Measurements from ENCODE around the gene INS.

INS gene

DNA sequence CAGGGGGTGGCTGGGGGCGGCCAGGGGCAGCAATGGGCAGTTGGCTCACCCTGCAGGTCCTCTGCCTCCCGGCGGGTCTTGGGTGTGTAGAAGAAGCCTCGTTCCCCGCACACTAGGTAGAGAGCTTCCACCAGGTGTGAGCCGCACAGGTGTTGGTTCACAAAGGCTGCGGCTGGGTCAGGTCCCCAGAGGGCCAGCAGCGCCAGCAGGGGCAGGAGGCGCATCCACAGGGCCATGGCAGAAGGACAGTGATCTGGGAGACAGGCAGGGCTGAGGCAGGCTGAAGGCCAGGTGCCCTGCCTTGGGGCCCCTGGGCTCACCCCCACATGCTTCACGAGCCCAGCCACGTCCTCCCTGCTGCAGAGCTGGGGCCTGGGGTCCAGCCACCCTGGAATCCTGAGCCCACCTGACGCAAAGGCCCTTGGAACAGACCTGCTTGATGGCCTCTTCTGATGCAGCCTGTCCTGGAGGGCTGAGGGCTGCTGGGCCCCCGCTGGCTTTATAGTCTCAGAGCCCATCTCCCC is at the start of gene INS:
Gene INS (minus strand): TSS at position 474 of the 524 bp plus-strand sequence. CDS start 238 bp downstream, at position 236.
- DNase-seq = no peak

DNA sequence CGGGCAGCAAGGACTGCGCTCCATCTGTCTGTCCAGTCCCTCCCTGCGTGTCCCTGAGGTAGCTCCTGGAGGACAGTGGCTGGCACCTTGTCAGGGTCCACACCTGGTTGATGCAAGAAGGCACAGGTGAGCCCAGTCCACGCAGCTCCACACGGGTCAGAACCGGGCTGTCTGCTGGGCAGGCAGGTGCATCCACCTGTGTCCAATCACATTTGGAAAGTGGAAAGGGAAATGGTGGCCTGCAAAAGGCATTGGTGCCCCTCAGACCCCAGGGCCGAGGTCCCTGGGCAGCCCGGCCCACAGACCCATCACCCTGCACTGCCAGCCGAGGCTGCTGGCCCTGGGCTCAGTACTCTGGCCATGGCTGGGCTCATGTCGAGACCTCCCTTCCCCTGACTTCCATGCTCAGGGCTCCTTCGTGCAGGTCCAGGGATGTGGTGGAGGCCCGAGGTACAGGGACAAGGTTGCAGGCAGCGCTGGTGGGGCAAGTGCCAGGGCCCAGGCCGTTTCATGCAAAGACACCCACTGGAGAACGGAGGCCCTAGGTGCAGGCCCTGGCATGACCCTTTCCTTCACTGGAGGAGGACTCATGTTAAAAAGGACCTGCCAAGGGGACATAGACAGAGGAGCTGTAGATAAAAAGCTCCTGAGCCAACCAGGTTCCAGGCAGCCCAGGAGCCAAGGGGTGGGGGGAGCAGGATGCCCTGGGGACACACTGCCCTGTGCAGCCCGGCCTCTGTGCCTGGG is 49.5 kb upstream of the INS start:
- no peak for DNase-seq

DNA sequence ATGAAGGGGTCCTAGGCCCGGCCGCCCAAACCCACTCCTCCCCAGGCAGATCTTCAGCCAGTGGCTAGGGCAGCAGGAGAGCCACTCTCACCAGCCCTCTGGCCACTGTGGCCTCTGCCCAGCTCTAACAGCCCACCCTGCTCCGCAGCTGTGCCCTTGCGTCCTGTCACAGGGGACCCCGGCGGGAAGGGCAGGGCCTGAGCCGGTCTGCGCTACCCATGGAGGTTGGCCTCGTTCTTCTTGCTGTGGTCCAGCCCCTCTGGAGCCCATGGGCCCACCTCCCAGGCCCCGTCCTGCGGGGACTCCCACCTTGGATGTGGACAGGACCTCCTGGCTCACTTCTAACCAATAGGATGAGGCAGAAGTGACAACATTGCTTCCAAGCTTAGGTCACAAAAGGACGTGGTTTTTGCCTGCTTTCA is 48.9 kb upstream of the INS start:
- DNase-seq = no peak

DNA sequence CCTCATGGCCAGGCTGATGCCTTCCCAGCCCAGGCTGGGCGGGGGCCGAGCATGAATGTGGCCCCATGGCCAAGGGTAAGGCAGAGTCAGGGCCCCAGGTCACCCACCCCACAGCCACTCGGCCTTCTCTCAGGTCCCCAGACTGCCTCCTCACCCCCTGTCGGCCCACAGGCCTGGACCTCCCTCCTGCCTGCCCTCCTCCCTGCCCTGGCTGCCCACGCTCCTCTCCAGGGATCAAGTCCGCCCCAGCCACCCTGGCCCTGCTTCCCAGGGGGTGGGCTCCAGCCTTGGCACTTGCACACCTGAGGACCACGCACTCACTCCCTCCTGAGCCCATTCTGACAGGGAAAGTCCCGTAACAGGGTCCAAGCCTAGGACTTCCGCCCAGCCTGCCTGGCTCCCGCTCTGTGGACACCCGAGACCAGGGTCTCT is 48.4 kb upstream of the INS start:
- no peak for DNase-seq

DNA sequence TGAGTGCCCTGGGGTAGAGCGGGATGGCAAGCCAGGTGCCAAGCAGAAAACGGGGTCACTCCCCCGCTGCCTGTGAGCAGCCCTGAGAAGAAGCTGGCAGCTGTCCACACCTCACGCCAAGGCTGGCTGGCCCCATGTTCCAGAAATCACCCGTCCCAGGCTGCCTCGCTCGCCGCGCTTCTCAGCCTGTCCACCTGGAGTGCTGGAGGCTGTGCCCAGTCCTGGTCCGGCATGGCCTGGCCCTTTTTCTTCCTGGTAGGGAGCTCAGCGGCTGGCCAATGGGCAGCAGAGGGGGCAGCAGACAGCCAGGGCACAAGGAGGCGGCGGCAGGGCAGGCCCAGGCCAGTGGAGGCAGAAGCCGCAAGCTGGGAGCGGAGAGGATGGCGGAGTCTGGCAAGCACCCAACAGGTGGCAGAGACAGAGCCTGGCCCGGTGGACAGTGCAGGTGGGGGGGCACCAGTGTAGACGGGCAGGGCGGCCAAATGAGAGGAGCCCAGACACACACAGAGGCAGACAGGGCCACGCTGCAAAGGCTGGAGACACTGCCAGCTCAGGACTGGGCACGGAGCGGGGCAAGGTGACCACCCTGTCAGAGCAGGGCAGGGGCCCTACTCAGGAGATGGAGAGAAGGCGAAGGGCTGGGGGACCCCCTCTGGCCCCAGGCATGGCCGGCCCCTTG is 47.8 kb upstream of the INS start:
- no peak for DNase-seq

DNA sequence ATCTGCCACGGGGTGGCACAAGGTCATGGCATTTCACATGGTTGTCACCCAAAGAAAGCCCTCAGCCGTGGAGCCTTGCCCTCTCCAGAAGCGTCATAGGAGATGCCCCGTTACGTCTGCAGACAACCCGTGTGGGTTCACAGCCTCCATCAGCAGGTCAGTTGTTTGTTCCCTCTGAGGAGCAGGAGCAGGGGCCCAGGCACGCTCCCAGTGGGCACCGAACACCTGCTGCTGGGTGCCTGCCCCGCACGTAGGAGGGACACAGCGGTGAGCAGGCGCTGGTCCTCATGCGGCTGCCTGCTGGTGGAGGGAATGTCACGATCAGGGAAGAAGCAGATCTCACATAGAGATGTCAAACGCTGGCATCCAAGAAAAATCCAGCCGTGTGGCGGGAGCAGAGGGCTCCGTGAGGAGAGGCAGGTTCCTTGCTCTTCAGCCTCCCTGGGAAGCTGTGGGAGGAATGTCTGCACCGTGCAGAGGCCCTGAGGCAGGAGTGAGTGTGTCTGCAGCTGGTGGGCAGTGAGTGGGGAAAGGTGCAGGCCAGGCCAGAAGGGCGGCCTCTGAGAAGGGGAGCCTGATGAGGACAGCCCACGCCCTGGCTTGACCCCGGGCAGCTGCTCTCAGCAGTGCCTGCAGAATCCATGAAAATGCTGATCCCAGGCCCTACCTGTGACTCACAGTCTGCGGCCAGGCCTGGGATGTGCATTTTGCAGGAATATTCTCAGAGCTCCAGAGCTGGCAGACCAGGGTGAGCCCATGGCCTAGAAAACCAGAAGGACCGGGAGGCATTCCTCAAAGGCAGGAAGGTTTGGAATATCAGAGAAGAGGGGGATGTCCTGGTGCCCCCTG is 47.0 kb upstream of the INS start:
- DNase-seq = no peak

DNA sequence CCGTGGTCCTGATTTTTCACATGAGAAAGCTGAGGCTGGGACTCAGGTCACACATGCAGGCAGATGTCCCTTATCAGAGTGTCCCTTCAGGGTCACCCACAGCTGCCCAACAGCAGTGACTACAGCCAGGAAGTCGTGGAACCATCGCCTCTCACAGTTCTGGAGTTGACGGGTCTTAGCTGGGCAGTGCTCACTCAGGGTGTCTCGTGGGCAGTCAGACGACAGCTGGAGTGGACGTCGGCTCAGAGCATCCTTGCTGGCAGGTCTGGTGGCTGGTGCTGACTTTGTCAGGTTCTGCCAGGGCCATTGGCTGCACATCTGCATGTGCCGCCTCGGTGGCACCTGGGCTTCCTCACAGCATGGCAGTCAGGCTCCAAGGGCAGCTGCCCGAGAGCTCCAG is 46.2 kb upstream of the INS start:
- DNase-seq = no peak

DNA sequence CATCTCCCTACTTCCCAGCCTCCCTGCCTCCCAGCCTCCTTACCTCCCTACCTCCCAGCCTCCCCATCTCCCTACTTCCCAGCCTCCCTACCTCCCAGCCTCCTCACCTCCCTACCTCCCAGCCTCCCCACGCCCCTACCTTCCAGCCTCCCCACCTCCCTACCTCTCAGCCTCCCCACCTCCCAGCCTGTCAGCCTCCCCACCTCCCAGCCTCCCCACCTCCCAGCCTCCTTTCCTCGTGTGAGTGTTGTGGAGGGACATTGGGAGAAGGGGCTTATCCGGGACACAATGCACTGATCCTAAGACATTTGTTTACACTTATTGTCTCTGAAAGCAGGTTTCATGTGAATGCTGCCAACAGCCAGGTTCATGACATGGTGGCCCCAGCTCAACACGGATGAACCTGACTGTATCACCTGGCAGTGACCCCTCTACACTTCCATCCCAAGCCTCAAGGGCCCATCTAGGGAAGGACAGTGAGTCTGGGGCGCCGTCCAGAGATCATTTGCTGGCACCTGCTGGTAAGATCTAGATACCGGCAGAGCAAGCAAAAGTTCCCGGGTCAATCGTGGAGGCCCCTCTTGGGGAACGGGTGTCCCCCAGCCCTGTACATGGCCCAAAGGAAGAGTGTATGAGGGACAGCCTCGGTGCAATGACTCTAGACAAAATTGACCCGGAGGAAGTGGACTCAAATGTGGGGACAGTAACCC is 45.1 kb upstream of the INS start:
- DNase-seq = no peak

DNA sequence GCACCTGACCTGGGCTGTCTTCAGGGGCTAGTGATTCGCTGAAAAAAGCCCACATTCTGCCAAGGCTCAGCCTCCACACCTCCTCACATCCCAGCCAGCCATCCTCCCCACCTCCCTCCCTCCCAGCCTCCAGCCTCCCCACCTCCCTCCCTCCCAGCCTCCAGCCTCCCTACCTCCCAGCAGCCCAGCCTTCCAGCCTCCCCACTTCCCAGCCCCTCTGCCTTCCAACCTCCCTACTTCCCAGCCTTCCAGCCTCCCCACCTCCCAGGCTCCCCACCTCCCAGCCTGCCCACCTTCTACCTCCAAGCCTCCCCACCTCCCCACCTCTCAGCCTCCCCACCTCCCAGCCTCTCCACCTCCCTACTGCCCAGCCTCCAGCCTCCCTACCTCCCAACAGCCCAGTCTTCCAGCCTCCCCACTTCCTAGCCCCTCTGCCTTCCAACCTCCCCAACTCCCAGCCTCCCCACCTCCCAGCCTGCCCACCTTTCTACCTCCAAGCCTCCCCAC is 44.3 kb upstream of the INS start:
- no peak for DNase-seq

DNA sequence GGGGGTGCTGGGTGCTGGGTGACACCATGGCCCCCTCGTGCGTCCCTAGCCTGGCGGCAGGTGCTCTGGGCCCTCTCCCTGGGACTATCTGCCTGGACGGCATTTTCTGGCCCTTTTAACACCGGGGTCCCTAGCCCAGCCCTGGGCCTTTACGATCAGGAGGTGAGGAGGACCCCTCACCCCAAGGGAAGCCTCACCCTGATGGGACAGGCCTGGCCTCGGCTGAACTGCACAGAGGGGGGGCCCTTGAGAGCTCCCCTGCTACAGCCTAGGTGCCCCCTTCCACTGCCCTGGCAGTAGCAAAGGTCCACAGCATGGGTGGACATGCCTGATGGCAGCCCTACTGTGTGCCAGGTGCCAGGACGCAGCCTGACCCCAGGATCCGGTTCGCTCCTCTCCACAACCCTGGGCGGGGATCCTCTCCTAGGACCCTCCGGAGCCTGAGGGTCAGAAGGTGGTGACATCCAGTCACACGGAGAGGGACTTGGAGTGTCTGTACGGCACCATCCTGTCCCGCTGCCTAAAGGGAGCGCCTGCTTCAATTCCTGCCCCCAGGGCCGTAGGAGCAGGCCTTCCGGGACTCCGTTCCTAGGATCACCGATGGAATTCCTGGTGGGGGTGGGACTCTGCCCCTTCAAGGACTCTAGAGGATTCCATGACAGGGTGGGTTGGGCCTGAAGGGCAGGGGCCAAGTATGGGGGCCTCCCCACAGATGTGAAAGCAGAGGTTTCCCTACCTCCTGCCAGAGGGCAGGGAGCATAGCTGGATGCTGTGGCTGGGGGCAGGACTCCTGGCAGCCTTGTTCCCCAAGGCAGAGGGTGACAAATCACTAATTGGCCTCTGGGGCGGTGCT is 43.6 kb upstream of the INS start:
- DNase-seq = no peak

DNA sequence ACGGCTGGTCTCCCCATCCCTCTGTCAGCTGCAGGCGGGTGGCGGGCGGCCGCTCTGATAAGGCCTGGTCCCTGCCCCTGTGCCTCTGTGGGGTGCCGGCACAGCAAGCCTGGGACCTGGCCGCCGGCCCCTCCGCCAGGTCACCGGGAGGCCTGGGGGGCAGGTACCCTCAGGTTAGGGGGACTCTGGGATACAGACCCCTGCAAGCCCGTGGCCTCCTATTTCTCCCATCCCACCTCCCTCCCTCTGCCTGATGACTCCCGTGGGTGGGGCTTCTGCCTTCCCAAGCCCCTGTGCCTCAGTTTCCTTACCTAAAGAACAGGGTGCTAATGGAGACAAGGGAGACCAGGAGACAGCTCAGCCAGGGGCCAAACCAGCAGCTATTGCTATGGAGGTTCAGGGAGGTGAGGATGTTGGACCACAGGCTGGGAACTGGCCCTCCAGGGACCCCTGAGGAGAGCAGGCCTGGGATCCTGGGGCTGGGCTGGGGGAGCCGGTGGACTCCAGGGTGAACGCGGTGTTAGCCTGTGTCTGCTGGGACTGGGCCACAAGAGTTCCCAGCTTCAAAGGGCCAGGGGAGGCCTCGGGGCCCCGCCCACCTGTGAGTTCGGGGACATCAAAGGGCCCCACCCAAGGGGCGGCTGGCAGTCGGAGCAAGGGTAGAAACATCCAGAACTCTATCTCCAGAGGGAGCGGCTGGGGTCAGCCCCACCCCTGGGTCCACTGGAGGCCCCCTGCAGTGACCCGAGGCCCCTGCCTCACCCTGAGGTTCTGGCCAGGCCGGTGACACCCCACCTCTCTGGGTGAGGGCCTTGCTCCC is 42.6 kb upstream of the INS start:
- DNase-seq = no peak

DNA sequence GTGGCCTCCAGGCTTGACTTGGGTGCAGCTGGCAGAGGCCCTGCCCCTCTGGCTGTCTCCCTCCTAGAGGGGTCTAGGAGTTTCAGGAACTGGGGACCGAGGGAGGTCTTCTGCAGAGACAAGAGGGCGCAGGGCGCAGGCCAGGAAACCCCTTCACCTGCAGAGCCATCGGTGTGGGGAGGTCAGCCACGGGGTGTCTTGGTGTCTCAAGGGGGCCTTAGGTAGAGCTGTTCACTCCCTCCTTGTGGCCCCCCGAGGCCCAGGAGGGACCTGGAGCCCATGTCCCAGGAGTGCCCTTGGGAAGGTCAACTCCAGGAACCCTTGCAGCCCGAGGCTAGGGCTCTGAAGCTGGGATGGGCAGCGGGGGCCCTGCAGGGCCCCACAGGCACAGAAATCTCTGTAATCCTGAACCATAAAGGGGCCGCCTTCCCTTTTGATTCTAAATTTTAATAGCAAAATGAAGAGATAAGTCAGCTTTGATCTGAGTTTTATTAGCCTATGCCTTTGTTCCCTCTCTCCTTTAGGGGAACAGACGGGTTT is 42.0 kb upstream of the INS start:
- DNase-seq = no peak

DNA sequence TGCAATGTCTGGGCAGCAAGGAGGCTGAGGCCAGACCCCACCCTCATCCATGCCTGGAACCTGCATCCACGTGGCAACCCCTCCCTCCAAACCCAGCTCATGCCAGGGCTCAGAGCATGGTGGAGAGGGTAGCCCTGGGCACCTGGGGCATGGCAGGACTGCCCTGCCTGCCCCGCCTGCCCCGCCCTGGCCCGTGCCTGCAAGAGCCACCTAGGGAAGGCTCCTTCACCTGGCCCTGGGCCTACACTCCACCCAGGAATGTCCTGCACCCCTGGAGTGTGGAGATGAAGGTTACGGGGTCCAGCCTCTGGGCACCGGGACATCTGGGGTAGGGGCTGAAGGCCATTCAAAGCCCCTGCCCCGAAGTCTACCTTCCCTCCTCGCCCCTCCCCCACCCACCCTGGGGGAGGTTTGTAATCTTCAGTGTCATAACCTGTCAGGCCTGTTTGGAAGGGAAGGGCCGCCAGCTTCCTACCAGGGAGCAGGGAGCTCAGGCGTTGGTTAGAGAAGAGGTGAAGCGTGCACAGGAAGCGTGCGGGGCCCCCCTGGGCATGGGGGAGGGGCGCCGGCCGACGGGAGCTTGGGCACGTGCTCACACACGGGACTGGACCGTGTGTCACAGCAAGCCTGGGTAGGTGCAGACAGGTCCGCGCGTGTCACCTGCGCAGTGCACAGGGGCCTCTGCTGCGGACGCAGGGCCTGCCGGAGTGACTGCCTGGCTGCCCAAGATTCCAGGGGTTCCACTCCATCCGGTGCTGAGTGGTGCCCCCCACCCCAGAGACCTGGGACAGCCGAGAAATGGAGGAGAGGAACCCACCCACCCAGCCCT is 41.3 kb upstream of the INS start:
- no peak for DNase-seq

DNA sequence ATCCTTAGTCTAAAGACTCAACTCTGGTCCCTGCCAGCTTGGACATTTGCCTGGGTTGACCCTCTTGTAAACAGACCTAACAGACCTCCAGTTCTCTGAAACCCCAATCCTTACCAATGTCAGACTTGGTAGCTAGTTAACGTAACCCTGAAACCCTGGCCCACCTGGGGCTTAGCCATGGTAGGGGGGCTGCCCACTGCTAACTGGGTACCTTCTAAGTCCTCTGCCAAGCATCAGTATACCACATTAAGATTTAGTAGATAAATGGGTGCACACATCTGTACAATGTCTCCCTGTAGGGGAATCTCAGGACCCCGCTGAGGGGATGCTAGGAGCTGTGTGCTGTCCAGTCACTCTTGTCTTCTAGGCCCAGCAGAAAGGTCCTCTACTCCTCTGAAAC is 40.5 kb upstream of the INS start:
- no peak for DNase-seq

DNA sequence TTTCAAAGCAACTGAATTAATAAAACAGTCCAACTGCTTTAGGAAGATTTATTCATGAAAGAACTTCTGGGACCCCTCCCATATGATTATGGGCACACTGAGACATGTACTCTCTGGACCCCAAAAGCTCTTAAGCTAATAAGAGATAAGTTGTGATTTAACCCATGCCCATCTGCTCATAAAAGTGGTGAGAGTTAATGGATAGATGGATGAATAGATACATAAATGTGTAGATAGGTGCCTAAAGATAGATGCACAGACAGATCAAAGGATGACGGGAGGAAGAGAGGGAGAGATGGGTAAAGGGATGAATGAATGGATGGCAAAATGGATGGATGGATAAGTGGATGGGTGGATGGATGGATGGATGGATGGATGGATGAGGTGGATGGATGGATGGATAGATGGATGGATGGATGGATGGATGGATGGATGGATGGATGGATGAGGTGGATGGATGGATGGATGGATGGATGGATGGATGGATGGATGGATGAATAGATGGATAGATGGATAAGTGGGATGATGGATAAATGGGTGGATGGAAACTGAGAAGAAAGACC is 40.0 kb upstream of the INS start:
- DNase-seq = no peak

DNA sequence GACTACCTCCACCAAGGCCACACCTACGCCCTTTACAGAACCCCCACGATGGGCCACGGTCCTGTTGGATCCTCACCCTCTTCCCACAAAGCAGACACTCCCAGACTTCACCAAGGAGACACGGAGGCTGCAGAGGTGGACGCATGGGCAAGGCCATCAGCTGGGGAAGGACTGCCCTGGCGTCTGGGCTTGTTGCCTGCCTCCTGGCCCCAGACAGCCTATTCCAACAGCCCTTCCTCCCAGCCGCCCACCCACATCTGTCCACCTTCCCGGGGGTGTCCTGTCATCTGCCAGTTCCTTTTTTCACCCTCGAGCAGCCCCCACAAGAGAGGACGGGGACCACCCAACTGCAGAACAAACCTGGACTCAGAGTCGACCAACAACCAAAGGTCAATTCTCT is 39.5 kb upstream of the INS start:
- no peak for DNase-seq

DNA sequence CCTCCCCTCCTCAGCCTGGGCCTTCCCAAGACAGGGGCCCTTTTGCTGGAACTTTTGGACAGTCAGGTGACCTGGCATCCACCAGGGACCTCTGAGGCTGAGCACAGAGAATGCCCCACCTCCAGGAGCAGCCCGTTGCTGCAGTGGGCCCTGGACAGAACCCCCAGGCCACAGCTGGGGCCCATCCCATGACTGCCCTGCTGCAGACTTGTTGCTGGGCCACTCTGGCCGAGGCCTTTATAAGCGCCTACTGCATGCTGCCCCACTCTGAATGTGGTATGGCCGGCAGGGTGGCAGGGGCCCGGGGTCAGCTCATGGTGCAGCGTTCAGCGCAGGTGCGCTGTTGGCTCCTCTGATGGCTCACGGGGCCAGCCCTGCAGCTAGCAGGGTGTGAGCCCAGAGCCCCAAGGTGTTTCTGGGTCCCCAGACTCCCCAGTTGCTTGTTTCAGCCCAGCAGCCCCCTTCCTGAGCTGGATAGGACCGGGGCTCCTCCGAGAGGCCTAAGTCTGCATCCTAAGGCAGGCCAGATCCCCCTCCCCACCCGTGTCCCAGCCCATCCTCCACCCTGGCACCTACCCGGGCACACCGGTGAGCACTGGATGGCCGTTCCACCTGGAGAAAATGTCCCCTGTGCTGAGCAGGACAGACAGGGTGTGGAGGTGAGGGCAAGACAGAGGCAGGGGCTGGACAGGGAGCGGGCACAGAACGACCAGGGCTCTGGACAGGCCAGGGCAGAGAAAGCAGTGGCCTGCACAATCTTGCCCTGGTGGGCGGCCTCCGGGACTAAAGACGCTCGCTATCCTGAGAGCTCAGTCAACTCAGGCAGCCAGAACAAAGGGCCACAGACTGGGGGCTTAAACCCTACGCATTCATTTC is 38.7 kb upstream of the INS start:
- no peak for DNase-seq
